GM12801 (cell line): ENCODE results near the gene CILP.

Experiments
- TF ChIP-seq, protein P1 (sequence below): IDR thresholded peaks from one replicate; pipeline ENCODE4 v1.5.1; 2011; ENCODE audit warnings: control low read depth; ENCODE audit not compliant: insufficient read length; ENCODE audit errors: extremely low read depth

Gene CILP

DNA sequence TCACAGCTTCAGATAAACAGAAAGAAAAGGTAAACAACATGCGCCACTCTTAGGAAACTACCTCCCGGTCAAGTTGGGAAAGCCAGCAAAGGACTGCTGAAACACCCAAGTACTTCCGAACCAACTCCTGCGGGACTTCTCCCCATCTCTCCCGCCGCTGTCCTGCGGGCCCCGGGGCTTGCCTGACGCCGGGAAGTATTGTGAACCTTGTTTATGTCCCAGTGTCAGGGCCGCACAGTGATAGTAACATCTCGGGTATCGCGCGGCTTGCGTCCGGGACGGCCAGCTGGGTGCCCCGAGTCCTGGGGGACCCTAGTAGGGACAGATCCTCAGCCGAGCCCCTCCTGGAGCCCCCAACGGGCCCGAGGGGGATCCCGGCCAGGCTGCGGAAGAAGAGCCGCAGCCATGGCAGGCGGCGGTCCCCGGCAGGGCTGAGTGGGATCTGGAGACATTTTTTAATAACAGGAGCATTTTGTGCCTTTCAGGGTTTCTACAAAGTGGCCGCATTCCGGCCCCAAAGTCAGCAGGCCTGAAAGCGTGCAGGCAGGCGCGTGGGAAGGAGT, 26.9 kb downstream of the CILP start:
- TF ChIP-seq, protein P1, sequence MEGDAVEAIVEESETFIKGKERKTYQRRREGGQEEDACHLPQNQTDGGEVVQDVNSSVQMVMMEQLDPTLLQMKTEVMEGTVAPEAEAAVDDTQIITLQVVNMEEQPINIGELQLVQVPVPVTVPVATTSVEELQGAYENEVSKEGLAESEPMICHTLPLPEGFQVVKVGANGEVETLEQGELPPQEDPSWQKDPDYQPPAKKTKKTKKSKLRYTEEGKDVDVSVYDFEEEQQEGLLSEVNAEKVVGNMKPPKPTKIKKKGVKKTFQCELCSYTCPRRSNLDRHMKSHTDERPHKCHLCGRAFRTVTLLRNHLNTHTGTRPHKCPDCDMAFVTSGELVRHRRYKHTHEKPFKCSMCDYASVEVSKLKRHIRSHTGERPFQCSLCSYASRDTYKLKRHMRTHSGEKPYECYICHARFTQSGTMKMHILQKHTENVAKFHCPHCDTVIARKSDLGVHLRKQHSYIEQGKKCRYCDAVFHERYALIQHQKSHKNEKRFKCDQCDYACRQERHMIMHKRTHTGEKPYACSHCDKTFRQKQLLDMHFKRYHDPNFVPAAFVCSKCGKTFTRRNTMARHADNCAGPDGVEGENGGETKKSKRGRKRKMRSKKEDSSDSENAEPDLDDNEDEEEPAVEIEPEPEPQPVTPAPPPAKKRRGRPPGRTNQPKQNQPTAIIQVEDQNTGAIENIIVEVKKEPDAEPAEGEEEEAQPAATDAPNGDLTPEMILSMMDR: no peak

DNA sequence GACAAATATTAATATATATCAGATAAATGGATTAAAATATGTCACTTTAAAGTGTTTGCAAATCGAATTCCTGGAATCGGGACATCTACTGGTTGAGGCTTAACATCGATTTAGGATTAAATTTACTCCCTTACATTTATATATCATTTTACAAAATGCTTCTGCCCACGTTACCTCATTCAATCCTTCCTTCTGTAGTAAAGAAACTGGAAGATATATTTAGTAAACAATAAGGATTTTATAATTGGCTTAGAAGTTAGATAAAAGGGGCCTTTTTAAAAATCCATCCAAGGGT, 27.5 kb downstream of the CILP start:
- TF ChIP-seq, protein P1: no peak

DNA sequence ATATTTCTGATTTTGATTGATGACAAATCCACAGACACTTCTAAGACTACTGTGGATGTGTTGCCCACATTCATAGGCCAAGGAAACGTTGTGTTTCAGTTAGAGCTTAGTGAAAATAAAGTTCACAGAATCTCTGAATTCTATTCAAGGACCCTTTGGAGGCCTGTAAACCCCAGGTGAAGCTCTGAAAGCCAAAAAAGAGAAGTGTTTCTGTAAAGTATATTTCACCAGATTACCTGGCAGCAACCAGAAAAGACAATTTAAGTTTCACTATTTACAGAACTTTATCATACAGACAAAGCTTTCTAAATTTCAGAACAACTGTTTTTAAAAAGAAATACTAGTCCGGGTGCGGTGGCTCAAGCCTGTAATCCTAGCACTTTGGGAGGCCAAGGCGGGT, 28.7 kb downstream of the CILP start:
- TF ChIP-seq, protein P1: no peak

DNA sequence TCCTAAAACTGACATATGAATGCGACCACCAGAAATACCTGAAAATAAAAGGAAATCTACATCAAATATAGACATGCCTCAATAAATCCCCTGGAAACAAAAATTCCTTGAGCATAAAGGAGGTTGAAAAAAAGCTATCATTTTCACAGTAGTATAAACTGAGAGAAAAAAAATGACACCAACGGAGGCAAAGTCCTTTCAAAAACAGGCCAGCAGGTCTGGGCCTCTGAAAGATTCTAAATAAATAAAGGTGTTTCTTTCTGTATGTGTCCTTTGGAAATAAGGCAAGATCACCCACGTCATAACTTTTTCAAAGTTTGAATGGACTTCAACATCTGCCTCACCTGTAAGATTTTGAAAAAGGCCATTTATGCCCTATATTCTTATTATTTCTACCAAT, 31.1 kb downstream of the CILP start:
- TF ChIP-seq, protein P1: no peak

DNA sequence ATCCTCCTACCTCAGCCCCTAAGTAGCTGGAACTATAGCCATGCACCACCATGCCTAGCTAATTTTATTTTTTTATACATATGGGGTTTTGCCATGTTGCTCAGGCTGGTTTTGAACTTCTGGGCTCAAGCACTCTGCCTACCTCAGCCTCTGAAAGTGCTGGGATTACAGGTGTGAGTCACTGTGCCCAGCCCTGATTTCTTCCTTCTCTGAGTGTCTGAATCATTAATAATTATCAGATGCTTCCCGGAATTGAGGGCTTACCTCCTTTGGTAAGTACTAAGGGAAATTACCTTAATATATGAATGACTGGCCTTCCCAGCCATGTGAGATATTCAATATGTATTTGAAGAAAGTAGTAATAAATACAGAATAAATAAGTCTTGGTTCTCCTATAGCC, 33.4 kb downstream of the CILP start:
- TF ChIP-seq, protein P1: no peak

DNA sequence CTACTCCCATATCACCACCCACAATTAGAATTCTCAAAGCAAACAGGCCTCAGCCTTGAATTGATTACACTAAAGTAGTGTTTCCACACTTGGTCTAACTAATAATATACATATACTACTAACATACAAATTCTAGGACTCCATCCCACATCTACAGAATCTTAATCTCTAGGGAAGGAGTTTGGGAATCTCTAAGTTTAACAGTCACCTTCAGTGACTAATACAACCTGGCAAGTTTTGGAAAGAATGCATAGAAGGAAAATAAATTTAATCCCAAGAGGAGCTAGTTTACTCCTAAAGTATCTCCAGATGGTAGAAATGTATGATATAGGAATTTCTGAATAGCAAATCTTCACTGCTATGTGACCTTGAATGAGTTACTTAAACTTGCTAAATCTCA, 35.2 kb downstream of the CILP start:
- TF ChIP-seq, protein P1: no peak

DNA sequence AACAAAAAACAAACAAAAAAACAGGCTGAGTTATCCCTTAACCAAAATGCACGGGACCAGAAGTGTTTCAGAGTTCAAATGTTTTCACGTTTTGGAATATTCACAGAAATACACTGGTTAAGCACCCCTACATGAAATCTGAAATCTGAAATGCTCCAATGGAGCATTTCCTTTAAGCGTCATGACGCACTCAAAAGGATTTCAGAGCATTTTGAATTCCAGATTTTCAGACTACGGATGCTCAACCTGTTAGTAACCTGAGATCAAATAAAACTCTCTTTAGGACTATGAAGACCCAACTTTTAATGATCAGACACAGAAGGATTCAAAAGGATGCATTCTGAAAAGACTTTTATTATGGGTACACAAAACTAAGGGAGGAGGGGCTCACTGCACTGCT, 35.8 kb downstream of the CILP start:
- TF ChIP-seq, protein P1: no peak

DNA sequence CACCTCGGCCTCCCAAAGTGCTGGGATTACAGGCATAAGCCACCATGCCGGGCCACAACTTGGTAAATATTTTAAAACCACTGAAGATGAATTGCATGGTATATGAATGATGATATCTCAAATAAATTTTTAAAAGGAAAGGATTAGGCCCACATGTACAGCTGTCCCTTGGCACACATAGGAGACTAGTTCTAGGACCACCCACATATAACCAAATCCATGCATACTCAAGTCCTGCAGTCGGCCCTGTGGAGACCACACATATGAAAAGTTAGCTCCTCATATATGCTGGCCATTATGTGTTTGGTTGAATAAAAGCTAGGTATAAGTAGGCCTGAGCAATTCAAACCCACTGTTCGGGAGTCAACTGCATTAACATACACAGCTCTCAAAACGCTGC, 36.8 kb downstream of the CILP start:
- TF ChIP-seq, protein P1: no peak
